ENCODE results near the gene GAL3ST2. TPM values are rescaled to one million over a fixed set of nuclear protein-coding genes. Genes with fewer than 3 reads are reported as not detected.

The GAL3ST2 gene
- total RNA-seq, 1 experiment from 2014 or later: 6.8 TPM

DNA sequence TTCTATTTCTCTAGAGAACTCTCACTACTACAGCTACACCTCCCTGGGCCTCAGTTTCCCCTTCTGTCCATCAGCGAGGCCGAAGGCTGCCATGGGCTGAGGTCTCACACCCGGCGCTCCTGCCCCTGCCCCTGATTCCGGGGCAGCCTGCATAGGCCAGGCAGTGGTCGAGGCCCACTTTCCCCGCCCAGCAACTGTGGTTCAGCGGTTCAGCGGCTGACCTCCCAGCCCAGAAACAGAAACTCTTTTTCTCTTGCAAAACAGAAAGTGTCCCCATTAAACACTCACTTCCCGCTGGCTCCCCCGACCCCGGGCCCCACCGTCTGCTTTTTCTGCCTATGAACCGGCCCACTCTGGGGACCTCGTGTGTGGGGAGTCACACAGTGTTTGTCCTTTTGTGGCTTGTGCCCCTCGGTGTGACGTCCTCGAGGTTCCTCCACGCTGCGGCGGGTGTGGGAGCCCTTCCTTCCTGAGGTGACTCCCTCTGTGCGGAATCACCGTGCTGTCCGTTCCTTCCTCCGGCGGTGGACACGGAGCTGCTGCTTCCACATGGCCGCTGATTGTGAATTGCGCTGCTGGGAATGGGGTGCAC is 66.1 kb downstream of the GAL3ST2 start:
- no peaks in the 10 kb centered on the region for H3K36me3 ChIP-seq (ENCODE audit: control insufficient read depth, insufficient read depth, low read length)
- H3K4me1 ChIP-seq: peaks cover 5% of the 10 kb centered on the region; the same call in 1 of the 2 replicates
- TF ChIP-seq, protein P1, sequence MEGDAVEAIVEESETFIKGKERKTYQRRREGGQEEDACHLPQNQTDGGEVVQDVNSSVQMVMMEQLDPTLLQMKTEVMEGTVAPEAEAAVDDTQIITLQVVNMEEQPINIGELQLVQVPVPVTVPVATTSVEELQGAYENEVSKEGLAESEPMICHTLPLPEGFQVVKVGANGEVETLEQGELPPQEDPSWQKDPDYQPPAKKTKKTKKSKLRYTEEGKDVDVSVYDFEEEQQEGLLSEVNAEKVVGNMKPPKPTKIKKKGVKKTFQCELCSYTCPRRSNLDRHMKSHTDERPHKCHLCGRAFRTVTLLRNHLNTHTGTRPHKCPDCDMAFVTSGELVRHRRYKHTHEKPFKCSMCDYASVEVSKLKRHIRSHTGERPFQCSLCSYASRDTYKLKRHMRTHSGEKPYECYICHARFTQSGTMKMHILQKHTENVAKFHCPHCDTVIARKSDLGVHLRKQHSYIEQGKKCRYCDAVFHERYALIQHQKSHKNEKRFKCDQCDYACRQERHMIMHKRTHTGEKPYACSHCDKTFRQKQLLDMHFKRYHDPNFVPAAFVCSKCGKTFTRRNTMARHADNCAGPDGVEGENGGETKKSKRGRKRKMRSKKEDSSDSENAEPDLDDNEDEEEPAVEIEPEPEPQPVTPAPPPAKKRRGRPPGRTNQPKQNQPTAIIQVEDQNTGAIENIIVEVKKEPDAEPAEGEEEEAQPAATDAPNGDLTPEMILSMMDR (IDR thresholded peaks at IDR 0.05; ENCODE audit: insufficient read depth in 1 of 2, low read depth in 1 of 2, low read length in 1 of 2, severe bottlenecking in 1 of 2, unreplicated experiment in 1 of 2): no peak
- Mint-ChIP-seq H3K27ac (ENCODE audit: unreplicated experiment) (no peak overlapping the region), H3K27me3 (ENCODE audit: insufficient read depth, unreplicated experiment) (no peaks in the 10 kb centered on the region), H3K4me1 (ENCODE audit: low read depth, unreplicated experiment) (no peaks in the 10 kb centered on the region), H3K9me3 (ENCODE audit: unreplicated experiment) (no peaks in the 10 kb centered on the region), H3K4me3 (ENCODE audit: unreplicated experiment) (peak overlapping the region; percentile 14), H3K36me3 (ENCODE audit: insufficient read depth, unreplicated experiment) (no peaks in the 10 kb centered on the region)
- ChIA-PET POLR2A (no interaction called here), CTCF (no interaction called here)
- intact Hi-C loops (cut with micrococcal nuclease; ENCODE audit: unreplicated experiment): no loop called here
- BruUV-seq (replicated peaks): no TSS peak
- no peaks in the 10 kb centered on the region for H3K9me3 ChIP-seq
- H3K27me3 ChIP-seq (replicated peaks; ENCODE audit: control insufficient read depth, insufficient read depth, low read length): no peaks in the 10 kb centered on the region
- DNase-seq: no peak
- H3K4me3 ChIP-seq (ENCODE audit: low read depth, low read length): no peak overlapping the region

GRCh38 chr2:241843321-241844065 is 66.9 kb downstream of the GAL3ST2 start:
- intact Hi-C loops (cut with micrococcal nuclease; ENCODE audit: unreplicated experiment): no loop called here
- BruUV-seq (replicated peaks): no TSS peak

DNA sequence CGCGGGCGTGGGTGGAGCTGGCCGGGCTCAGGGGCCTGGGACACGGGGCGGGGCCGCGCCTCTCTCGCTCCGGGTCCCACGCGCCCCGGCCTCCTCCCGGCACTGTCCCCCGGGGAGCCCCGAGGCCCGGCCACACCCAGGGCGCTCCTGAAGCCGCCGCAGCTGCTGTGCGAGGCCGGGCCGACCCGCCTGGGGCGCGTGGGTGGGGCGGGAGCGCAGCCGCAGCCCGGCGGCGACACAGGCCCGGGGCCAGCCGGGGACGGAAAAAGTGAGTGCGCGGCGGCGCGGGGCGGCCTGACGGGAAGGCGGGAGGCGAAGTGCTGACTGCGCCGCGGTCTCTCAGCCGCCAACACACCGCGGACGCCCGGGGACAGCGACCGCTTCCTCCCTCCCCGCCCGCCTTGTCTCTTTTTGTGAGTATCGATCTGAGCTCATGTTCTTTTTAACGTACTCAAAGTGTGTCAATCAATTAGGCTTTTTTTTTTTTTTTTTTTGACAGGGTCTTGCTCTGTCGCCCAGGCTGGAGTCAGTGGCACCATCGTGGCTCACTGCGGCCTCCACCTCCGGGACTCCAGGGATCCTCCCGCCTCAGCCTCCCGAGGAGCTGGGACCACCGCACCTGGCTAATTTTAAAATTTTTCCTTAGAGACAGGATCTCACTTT is 67.6 kb downstream of the GAL3ST2 start:
- intact Hi-C loops (cut with micrococcal nuclease; ENCODE audit: unreplicated experiment): no loop called here
- H3K27ac Mint-ChIP-seq (ENCODE audit: unreplicated experiment): no peak overlapping the region
- H3K36me3 Mint-ChIP-seq (ENCODE audit: insufficient read depth, unreplicated experiment): no peaks in the 10 kb centered on the region
- Histone ChIP-seq H3K27me3 (replicated peaks; ENCODE audit: control insufficient read depth, insufficient read depth, low read length) (no peaks in the 10 kb centered on the region), H3K36me3 (ENCODE audit: control insufficient read depth, insufficient read depth, low read length) (no peaks in the 10 kb centered on the region), H3K9me3 (no peaks in the 10 kb centered on the region), H3K4me3 (ENCODE audit: low read depth, low read length) (peak overlapping the region; percentile 32), H3K4me1 (peaks cover 5% of the 10 kb centered on the region; the same call in 1 of the 2 replicates)
- TF ChIP-seq, protein P1 (IDR thresholded peaks at IDR 0.05; ENCODE audit: insufficient read depth in 1 of 2, low read depth in 1 of 2, low read length in 1 of 2, severe bottlenecking in 1 of 2, unreplicated experiment in 1 of 2): no peak
- no peaks in the 10 kb centered on the region for H3K4me1 Mint-ChIP-seq (ENCODE audit: low read depth, unreplicated experiment)
- DNase-seq: peak; percentile 54 to 79
- BruUV-seq (replicated peaks): no TSS peak
- H3K4me3 Mint-ChIP-seq (ENCODE audit: unreplicated experiment): peak overlapping the region; percentile 68
- CTCF ChIA-PET: no interaction called here
- POLR2A ChIA-PET: interaction anchor here (0.6 kb wide), 1 partner anchor 152 kb away, joined by 10 read pairs; no protein-coding TSS in a partner anchor
- no peaks in the 10 kb centered on the region for H3K27me3 Mint-ChIP-seq (ENCODE audit: insufficient read depth, unreplicated experiment)
- H3K9me3 Mint-ChIP-seq (ENCODE audit: unreplicated experiment): no peaks in the 10 kb centered on the region

More at GRCh38 chr2:241843321-241844065, 66.9 kb downstream of the GAL3ST2 start:
- no peak overlapping the region for H3K27ac Mint-ChIP-seq (ENCODE audit: unreplicated experiment)
- H3K9me3 ChIP-seq: no peaks in the 10 kb centered on the region
- no peaks in the 10 kb centered on the region for H3K27me3 ChIP-seq (replicated peaks; ENCODE audit: control insufficient read depth, insufficient read depth, low read length)
- DNase-seq: no peak
- no peaks in the 10 kb centered on the region for H3K36me3 Mint-ChIP-seq (ENCODE audit: insufficient read depth, unreplicated experiment)
- ChIA-PET CTCF (no interaction called here), POLR2A (no interaction called here)
- H3K27me3 Mint-ChIP-seq (ENCODE audit: insufficient read depth, unreplicated experiment): no peaks in the 10 kb centered on the region
- no peaks in the 10 kb centered on the region for H3K36me3 ChIP-seq (ENCODE audit: control insufficient read depth, insufficient read depth, low read length)
- H3K4me1 Mint-ChIP-seq (ENCODE audit: low read depth, unreplicated experiment): no peaks in the 10 kb centered on the region
- peak overlapping the region; percentile 14 for H3K4me3 Mint-ChIP-seq (ENCODE audit: unreplicated experiment)
- H3K9me3 Mint-ChIP-seq (ENCODE audit: unreplicated experiment): no peaks in the 10 kb centered on the region
- H3K4me3 ChIP-seq (ENCODE audit: low read depth, low read length): no peak overlapping the region
- TF ChIP-seq, protein P1 (IDR thresholded peaks at IDR 0.05; ENCODE audit: insufficient read depth in 1 of 2, low read depth in 1 of 2, low read length in 1 of 2, severe bottlenecking in 1 of 2, unreplicated experiment in 1 of 2): no peak
- peaks cover 5% of the 10 kb centered on the region; the same call in 1 of the 2 replicates for H3K4me1 ChIP-seq

Measured in Caco-2 (cell line).